DMS53 treated with DMSO at 0.1 percent for 48 hours (cell line): Measurements from ENCODE around the gene LEKR1.

Experiments
- DNase-seq: peaks from one replicate; lab custom pipeline; 2025; ENCODE audit not compliant: unreplicated experiment; lab: John Stamatoyannopoulos, UW

The LEKR1 gene

DNA sequence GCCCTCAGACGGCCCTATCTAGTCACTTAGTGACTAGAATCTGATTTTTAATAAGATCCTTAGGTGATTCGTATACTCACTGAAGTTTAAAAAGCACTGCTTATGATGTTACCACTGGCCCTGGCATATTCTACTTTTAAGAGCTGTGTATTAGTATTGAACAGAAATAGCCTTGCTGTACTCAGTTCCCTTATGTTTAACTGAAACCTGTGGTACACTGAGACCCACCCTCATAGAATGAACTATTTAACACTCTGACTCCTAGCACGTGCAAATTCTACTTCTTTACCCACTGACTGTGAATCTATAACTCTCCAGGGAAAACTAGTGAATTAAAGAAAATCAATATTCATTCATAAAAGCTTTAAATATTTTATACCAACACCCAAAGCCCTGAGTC lies 224.9 kb downstream of the LEKR1 start:
- no peak for DNase-seq

DNA sequence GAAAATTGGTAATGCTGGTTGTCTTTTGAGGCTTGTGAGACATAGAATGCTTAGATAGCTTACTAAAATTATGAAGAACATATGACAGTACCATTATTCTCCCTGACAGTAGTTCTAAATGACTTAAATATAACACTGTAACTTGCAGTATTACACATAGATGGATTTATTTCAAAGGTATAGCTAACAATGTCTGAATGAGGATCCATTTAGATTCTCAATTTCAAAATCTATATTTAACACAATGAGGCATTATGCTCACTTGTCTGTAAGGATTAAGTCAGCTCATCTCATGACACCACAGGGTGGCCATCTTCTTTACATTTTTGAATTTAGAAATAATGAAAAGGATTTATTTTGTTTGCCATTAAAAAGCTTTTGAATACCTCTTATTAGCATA lies 225.4 kb downstream of the LEKR1 start:
- DNase-seq = no peak

DNA sequence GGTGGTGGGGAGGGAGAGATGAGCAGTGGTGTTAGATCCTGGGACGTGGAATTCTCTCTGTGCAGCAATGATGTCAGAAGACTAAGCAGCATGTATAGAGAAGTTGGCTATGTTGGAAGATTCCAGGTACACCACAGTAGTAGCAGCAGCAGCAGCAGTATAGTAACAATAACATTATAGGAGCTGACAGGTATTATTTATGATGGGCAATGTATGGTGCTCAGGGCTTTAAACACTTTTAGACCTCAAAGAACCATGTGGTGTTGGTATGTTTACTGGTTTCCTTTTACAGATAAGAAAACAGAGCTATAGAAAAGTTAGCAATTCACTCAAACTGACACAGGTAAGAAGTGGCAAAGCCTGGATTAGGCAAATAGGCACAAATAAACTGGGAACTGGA lies 229.9 kb downstream of the LEKR1 start:
- no peak for DNase-seq

GRCh38 chr3:157058392-157059071 lies 232.4 kb downstream of the LEKR1 start:
- no peak for DNase-seq

DNA sequence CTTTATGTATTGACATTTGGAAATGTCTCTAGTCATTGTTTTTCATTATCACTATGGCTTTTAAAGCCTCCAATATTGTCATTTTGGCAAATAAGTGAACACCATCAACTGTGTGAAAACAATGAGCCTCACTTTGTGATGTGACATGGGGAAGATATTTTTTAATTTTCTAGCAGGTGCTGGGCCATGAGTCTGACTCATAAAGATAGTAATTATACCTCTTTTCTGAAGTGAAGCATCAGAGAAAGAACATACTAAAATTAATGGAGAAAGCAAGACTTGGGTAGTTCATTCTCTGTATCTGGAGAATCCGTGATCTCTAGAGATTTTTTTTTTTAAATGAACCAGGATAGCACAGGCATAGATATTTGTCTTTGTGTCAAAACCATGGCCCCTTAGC lies 233.0 kb downstream of the LEKR1 start:
- no peak for DNase-seq

DNA sequence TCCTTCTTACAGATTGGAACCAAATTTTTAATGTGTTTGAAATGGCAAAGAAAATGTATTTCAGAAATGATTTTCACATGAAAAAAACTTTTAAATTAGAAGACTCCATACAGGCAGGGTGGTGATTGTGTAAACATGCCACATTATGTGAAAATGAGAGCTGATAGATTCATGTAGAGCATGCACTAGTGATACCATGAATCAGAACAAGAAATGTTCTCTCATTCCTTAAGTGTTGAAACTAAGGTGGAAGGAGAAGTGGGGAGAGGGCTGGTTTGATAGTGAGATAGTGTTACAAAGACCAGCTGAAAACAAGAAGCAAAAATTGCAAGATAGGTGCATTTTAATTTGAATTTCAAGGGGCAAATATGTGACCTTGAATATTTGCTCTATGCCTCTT lies 233.5 kb downstream of the LEKR1 start:
- no peak for DNase-seq

- no peak for DNase-seq
Observed at GRCh38 chr3:157061265-157061664, 235.1 kb downstream of the LEKR1 start.

DNA sequence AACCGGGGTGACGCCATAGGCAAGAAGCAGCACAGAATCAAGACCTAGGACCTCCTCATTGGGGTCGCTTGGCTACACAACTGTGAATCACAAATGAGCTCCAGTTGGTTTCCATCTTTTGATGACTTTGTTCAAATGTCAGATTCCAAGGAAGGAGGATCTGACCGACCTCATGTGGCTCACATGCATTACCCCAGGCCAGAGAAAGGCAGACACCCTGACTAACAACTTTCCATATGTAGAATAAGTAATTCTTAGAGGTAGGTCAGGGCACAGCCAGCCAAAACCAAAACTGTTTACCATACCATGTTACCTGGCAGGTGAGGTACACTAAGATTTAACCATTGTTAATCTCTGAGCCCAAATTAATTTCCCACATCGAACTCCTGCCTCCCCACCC lies 237.3 kb downstream of the LEKR1 start:
- DNase-seq = no peak

GRCh38 chr3:157063926-157064325 lies 237.8 kb downstream of the LEKR1 start:
- no peak for DNase-seq

- no peak for DNase-seq
Observed at GRCh38 chr3:157064402-157064801, 238.2 kb downstream of the LEKR1 start.

DNA sequence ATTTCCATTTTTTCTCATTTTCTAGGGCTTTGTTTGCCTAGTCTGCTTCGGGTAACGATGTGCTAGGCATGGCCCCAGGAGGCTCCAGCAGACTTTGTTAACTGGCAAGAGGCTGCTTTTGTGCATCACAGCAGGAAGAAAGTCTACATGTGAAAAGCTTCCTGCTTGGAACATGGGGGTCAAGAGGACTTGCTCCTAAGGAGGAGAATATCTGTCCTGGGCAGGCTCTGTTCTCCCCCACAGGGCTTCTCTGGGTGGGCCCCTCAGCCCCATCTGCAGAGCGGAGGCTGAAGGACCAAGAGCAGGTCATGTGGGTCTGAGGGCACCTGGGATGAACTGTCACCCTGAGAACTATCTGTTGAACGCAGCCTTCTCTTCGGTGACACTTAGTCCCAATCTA lies 239.0 kb downstream of the LEKR1 start:
- DNase-seq = no peak

DNA sequence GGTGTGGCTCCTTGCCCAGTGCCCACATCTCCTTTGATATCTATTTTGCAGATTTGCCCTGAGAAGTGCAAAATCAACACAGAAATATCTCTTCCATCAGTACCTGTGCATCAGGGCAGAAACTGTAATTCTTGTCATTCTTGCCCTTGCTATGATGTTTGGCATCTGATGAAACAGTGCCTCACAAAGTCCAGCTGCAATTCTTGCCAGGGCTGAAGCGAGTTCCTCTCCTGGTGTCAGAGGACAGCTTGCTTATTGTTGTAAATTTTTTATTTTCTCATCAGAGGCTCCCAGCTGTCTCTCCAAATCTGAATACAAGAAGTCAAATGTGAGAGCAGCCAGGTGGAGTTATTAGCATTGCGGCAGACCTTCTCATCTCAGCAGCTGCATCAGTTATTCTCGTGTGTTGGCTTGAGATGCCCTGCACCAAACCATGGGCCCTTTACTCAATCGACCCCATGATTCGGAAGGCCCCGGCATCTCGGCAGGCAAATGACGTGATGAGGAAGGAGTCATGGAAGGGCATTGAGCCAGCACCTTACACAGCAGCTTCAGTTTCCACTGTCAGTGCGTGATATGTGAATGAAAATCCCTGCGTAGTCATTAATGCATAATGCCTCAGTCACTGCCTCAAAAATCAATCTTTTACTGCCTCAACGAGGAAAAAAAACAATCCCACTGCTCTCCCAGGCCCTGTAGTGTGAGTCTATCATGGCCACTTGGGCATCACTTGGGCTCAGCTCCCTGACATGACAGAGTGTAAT lies 240.4 kb downstream of the LEKR1 start:
- no peak for DNase-seq

DNA sequence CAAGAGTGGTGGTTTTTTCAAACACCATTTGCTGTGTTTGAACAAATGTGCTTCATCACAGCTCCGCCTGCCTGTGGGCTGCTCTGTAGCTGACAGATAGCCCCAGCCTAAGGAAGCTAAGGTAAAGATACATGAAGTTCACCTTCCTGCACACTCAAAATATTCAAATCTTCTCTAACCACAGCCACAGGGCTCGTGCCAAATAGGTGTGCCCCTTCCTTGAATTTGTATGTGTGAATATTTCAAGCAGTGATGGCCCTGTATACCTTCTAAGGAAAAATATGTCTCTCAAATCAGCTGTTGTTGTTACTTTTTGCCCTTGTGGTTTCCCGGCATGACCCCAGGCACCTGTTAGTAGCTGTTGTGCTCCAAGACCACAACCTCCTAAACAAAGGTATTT lies 241.0 kb downstream of the LEKR1 start:
- no peak for DNase-seq

DNA sequence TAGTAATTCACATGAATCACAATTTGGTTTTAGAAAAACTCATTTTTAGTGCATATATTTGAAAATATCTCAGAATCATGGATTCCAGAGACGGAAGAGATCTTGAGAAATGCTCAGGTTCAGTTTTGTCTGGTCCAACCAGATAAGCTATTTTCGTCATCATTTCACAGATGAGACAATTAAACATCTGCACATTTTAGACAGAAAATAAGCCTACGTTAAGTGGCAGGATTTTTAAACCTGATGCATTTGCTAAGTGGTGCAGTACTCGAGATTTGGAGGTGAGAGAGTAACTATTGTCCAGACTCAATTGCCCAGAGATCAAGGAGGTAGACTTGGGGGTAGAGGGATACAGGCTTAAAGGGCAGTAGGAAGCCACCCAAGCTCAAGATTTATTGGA lies 243.3 kb downstream of the LEKR1 start:
- no peak for DNase-seq

DNA sequence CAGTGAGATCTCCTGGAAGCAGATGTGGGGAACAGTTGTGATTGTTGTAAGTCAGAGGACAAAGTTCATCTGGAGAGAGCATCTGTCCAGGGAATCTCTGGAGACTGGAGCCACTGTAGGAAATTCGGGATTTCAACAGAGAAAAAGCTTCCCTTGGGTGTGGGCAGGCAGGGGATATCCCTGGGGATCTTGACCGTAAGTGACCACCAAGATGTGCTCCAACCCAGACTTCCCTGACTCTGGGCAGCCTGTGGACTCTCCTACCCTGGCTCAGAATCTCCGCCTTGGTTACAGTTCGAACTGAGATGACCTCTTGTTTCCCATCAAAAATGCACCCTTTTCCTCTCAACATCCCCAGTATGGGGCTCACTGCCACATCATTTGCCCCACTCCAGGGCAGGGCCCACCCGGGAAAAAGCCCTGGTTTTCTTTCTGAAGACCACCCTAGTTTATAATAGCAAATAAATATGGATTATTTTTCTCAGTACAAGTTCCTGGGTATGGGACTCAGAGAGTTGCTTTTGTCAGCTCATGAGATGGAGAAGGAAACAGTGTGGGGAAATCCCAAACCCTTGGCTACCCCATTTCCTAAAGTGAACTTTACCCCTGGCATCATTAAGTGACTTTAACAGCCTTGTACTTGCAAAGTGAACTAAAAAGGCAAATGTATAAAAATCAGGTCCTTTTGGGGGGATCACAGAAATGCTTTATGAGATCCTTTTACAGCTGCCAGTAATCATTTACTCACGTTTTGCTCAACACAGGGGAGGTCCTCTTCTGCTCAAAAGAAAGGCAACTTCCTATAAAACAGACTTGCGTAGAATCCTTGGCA lies 243.9 kb downstream of the LEKR1 start:
- no peak for DNase-seq

DNA sequence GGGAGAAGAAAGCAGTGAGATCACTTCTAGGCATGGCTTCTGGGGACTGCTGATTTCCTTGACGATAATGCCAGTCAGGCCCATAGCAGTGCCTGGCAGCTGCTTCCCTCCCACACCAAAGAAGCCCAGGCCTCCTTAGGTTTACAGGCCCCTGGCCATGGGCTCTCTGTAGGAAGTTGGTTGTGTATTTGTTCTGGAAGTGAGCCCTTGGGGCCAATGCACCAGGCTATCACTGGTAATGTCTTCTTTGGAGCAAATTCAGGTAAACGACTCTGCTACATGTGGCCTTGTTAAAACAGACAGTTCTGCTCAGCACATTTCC lies 244.5 kb downstream of the LEKR1 start:
- no peak for DNase-seq

GRCh38 chr3:157071744-157072525 lies 245.8 kb downstream of the LEKR1 start:
- no peak for DNase-seq

GRCh38 chr3:157073810-157074209 lies 247.7 kb downstream of the LEKR1 start:
- no peak for DNase-seq

DNA sequence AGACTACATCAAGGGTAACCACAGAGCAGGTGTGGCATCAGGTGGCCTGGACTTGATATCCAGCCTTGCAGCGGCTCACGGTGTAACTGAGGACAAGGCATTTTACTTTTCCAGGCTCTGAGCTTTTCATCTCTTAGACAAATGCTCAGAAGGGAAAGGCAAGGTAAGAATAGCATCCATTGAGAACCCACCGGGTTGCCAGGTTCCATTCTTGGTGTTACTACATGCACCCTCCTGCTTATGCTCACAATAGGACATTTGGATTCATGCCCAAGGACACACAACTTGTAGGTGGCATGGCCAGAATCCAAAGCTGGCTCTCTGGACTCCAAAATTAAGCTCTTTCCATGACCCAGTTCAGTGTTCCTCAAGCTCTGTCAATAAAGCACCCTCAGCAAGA lies 248.3 kb downstream of the LEKR1 start:
- DNase-seq = no peak

DNA sequence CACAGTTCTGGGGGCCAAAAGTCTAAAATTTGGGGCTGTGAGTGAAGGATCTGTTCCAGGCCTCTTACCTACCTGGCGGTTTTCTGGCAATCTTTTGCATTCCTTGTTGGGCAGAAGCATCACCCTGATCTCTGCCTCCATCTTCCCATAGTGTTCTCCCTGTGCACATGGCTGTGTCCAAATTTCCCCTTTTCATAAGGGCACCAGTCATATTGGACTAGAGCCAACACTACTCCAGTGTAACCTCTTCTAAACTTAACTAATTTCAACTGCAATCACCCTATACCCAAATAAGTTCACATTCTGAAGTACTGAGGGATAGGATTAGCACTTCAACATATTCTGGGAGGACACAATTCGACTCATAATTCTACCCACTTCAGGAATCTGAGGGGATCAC lies 248.8 kb downstream of the LEKR1 start:
- DNase-seq = no peak

- DNase-seq = no peak
Observed at GRCh38 chr3:157075693-157076420, 249.7 kb downstream of the LEKR1 start.
